GM18505 (cell line): ENCODE measurements around the gene GRK1.
"Not testable (repeated sequence)": the region's sequence is repeated elsewhere in the genome, so short reads cannot be mapped to it uniquely, and the experiment has no call there.

Experiments used
- ATAC-seq: cut with Tn5 transposase; IDR thresholded peaks from one replicate; pipeline ENCODE4 v1.9.1; 2021; ENCODE audit not compliant: unreplicated experiment
- POLR2A ChIP-seq: IDR thresholded peaks from 4 replicates; pipeline ENCODE4 v1.6.1; 2011; ENCODE audit warnings: borderline replicate concordance; ENCODE audit not compliant: insufficient read depth, insufficient read length; ENCODE audit errors: extremely low read depth

GRK1 gene

DNA sequence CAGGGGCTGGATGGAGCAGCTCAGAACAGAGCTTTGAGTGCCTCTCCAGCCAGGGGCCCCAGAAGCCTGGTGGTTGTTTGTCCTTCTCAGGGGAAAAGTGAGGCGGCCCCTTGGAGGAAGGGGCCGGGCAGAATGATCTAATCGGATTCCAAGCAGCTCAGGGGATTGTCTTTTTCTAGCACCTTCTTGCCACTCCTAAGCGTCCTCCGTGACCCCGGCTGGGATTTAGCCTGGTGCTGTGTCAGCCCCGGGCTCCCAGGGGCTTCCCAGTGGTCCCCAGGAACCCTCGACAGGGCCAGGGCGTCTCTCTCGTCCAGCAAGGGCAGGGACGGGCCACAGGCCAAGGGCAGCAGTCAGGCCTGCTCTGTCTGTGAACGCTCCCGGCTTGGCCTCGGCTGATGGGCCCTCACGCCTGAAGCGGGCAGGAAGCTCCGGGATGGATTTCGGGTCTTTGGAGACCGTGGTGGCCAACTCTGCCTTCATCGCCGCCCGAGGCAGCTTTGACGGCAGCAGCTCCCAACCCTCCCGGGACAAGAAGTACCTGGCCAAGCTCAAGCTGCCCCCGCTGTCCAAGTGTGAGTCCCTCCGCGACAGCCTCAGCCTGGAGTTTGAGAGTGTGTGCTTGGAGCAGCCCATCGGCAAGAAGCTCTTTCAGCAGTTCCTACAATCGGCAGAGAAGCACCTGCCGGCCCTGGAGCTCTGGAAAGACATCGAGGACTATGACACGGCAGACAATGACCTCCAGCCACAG, at the start of gene GRK1:
GRK1 (plus strand) TSS at position 269 of the 751 bp plus-strand sequence; CDS start at position 437, 168 bp downstream.
- no peak for TF ChIP-seq POLR2A
- ATAC-seq, result no peak

DNA sequence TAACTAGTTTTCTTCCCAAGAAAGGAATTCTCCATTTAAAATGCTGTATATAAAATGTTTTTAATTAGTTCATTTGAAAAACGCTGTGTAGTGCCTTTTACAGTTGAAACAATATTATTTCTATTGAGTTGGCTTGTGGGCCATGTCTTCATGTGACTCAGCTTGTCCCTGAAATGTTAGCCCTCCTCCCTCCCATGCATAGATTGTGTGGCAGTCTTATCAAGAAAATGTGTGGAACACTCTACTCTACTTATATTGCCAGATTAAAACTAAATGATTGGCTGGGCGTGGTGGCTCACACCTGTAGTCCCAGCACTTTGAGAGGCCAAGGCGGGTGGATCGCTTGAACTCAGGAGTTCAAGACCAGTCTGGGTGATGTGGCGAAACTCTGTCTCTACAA, 49.1 kb upstream of the GRK1 start:
- no peak for TF ChIP-seq POLR2A
- ATAC-seq, result no peak

DNA sequence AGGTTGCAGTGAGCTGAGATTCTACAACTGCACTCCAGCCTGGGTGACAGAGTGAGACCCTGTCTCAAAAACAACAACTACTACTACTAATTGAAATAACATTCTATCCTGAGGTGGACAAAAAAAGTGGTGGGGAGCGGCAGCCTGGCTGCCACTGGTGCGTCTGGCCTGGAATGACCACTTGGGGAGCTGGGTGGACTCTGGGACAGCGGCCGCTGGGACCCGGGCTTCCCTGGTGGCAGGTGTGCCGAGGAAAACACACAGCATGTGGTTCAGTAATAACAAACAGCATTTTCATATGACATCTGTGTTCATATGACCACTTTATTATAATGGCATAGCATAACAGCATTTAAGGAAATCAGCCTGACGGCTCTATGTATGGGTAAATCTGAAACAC, 48.6 kb upstream of the GRK1 start:
- no peak for TF ChIP-seq POLR2A
- ATAC-seq, result no peak

DNA sequence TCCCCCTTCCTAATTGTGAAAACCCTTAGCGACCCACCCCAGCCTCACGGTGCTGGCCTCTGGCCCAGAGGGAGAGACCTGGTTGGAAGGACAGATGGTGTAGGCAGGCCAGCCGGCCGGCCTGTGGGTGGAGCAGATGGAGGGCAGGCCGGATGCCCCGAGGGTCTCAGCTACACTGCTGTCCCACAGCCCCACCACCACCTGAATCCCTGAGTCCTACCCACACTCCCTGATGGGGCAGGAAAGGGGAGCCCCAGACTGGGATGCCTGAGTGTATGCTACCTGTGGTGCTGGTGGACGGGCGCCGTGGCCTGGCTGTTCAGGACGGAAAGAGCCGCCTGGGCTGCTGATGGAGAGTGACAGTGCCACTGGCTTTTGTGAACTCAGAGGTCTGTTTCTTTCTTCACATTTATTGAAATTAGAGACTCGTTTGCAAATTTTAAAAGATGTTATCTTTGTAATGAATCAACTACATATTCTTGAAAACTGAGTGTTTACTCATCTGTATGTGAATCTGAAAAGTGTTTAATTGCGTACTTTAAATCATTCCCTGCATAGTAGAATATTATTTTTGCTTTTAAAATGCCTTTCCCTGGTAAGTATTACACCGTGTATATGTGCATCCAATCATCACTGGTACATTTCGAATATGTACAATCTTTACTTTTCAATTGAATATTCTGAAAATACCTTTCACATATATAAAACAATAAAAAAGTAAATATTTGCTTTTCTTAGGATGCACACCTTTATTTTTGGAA, 46.8 kb upstream of the GRK1 start:
- no peak for TF ChIP-seq POLR2A
- no peak for ATAC-seq

DNA sequence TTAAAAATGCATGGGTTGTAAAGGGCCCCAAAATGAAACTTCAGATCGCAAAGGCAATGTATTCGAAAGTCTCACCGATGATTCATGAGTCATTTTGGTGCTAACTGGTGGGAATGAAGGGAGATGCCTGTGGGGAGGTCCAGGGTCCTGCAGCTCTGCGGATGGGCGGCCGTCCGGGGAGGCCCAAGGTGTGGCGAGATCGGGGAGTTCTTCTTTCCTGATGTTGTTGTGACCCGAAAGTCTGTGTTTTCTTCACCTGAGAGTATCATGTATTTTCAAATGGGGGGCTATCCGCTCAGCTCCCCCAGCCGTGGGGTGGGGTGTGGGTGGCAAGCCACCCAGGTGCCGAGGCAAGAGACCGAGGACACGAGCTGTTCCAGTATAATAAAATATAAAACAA, 46.0 kb upstream of the GRK1 start:
- TF ChIP-seq POLR2A, result no peak
- no peak for ATAC-seq

DNA sequence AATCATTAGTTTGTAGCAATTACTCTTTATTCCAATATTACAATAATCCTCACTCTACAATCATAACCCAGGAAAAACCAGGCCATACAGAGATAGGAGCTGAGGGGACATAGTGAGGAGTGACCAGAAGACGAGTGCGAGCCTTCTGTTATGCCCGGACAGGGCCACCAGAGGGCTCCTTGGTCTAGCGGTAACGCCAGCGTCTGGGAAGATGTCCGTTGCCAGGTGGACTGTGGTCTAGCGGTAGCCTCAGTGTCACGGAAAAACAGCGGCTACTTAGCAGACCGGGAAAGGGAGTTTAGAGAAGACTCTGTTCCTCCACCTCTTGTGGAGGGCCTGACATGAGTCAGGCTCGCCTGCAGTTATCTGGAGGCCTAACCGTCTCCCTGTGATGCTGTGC, 45.5 kb upstream of the GRK1 start:
- ATAC-seq, result not testable (repeated sequence)

DNA sequence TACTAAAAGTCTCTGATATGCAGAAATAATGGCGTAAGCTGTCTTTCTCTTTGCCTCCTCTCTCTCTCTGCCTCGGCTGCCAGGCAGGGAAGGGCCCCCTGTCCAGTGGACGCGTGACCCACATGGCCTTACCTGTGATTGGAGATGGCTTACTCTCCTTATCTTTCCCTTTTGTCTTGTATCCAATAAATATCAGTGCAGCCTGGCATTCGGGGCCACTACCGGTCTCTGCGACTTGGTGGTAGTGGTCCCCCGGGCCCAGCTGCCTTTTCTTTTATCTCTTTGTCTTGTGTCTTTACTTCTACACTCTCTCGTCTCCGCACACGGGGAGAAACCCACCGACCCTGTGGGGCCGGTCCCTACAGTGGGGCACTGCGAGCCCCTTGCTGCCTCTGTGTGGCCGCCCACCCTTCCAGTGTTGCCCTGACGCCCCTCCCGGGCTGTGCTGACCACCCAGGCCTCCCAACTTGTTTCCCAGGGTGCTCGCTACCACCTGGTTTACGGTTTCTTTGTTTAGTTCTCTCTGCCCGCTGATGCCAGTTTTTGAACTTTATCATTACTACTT, 45.0 kb upstream of the GRK1 start:
- not testable (repeated sequence) for ATAC-seq

DNA sequence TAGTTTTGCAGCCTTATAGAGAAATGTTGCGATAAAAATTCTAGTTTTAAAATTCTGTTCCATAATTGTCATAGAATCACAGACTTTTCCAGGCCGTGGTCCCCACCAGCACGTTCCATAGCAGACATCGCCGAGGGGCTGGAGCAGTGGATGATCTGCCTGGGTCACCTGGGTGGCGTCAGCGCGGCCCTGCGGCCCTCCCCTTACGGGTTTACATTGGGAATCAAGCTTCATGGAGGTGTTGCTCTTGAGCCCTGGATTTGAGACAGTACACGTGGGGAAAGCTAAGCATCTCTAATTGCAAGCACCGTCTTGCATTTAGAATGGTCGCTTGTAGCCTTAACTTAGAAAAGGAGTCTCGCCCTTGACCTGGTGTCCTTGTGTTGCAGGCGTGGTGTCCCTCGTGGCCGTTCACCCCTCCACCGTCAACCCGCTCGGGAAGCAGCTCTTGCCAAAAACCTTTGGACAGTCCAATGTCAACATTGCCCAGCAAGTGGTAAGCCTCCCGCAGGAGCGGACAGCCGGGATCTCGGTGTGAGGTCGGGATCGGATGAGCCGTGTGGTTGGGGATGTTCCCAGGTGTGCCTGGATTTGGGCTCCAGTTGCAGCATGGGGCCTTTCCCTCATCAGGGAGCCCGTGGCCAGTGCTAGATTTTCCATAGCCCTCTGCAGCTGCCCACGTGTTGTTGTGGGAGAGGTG, 44.1 kb upstream of the GRK1 start:
- TF ChIP-seq POLR2A, result no peak
- no peak for ATAC-seq

DNA sequence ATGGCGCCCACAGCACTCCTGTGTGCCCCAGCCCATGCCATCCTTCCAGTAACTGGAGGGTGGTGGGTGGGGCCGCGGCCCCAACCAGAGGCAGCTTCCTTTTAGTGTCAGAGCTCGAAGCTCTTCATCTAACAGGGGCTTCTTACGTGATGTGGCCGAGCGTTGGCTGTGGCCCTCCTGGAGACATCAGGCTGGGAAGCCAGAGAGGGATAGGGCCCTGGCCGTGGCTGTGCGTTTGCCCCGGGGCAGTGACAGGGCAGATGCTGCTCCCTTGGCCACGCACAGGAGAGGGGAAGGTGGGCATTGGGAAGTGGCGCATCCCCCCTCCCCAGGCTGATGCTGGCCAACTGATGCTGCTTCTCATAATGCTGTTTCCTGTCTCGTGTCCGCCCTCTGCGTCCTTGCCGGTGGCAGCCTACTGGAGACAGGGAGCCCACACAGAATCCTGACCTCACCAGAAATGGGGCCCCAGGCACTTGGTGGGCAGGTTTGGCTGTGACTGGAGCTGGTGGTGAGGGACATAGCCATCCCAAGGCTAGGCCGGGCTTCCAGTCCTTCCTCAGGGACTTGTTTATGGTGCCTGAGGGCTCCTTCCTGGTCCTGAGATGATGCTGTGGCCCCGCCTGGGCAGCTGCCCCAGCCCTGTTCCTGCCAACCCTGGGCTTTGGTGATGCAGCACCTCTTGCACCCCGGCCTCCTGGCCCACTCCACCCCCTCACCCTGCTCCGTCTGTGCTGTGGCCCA, 43.4 kb upstream of the GRK1 start:
- ATAC-seq, result no peak
- TF ChIP-seq POLR2A, result no peak

DNA sequence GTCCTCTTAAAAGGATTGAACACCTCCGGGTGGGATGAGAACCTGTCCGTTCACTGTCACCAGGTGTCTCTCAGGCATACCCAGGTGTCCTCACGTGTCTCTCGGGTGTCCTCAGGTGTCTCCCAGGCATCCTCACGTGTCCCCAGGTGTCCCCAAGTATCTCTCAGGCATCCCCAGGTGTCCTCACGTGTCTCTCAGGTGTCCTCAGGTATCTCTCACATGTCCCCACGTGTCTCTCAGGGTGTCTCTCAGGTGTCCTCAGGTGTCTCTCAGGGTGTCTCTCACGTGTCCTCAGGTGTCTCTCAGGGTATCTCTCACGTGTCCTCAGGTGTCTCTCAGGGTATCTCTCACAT, 42.8 kb upstream of the GRK1 start:
- TF ChIP-seq POLR2A, result no peak
- ATAC-seq, result no peak

DNA sequence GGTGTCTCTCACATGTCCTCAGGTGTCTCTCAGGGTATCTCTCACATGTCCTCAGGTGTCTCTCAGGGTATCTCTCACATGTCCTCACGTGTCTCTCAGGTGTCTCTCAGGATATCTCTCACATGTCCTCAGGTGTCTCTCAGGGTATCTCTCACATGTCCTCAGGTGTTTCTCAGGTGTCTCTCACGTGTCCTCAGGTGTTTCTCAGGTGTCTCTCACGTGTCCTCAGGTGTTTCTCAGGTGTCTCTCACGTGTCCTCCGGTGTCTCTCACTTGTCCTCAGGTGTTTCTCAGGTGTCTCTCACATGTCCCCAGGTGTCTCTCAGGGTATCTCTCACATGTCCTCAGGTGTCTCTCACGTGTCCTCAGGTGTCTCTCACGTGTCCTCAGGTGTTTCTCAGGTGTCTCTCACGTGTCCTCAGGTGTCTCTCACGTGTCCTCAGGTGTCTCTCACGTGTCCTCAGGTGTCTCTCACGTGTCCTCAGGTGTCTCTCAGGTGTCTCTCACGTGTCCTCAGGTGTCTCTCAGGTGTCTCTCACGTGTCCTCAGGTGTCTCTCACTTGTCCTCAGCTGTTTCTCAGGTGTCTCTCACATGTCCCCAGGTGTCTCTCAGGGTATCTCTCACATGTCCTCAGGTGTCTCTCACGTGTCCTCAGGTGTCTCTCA, 42.2 kb upstream of the GRK1 start:
- ATAC-seq, result not testable (repeated sequence)

DNA sequence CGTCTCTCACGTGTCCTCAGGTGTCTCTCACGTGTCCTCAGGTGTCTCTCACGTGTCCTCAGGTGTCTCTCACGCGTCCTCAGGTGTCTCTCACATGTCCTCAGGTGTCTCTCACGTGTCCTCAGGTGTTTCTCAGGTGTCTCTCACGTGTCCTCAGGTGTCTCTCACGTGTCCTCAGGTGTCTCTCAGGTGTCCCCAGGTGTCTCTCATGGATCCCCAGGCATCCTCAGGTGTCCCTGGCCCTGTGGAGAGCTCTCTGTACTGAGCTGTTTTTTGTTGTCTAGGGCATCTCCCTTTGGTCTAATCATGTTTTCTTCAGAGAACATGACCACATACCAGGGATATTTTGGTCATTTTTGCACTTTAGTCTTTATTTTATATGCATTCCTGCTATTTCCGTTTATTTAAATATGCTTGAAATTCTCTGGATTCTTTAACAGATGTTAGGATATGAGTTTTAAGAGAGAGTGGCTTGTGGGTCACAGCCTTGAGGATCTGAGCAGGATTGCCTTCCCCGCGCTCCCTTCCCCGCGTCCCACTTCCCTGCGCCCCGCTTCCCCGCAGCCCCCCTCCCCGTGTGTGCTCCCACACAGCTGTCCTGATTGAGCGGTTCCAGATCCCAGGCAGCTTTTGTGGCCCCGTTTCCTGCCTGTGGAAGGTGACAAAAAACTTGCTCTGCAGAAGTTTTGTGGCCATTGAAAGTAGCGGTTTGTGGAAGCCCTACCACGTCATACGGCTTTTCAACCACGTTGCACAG, 40.9 kb upstream of the GRK1 start:
- TF ChIP-seq POLR2A, result no peak

More for the DNA sequence above, 40.9 kb upstream of the GRK1 start:
- ATAC-seq, result no peak
